ENCODE measurements around the gene FCER2. TPM values are rescaled to one million over a fixed set of nuclear protein-coding genes. Genes with fewer than 3 reads are reported as not detected.

Gene FCER2
- total RNA-seq, 1 donor from 2014 or later: not detected

DNA sequence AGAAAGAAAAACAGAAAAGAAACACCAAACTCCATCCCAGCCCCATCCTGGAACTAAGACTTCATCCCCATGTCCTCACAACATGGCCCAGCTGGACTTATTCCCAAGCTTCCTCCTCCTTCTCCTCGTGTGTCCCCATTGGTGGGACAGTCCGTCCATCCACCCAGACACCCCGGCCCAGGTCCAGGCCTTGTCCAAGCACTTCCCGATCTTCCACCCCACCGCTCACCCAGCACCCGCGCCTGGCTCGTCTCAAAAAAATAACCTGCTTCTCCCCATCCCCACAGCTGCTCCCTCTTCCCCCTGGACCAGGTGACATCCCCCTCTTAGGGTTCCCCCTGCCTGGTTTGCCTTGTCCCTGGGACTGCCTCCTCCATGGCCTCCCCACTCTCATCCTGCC lies 1.4 kb upstream of the FCER2 start:
- Histone ChIP-seq H3K4me3 (ENCODE audit: low read depth, low read length) (no peak overlapping the region), H3K36me3 (ENCODE audit: control insufficient read depth, insufficient read depth, low read length) (no peaks in the 10 kb centered on the region), H3K27me3 (ENCODE audit: control insufficient read depth, insufficient read depth, low read length) (peaks cover 7% of the 10 kb centered on the region)
- DNase-seq (ENCODE audit: low read depth): no peak
- TF ChIP-seq, protein P1, sequence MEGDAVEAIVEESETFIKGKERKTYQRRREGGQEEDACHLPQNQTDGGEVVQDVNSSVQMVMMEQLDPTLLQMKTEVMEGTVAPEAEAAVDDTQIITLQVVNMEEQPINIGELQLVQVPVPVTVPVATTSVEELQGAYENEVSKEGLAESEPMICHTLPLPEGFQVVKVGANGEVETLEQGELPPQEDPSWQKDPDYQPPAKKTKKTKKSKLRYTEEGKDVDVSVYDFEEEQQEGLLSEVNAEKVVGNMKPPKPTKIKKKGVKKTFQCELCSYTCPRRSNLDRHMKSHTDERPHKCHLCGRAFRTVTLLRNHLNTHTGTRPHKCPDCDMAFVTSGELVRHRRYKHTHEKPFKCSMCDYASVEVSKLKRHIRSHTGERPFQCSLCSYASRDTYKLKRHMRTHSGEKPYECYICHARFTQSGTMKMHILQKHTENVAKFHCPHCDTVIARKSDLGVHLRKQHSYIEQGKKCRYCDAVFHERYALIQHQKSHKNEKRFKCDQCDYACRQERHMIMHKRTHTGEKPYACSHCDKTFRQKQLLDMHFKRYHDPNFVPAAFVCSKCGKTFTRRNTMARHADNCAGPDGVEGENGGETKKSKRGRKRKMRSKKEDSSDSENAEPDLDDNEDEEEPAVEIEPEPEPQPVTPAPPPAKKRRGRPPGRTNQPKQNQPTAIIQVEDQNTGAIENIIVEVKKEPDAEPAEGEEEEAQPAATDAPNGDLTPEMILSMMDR (IDR thresholded peaks at IDR 0.05; ENCODE audit: insufficient read depth, low read length, poor library complexity, severe bottlenecking): no peak

DNA sequence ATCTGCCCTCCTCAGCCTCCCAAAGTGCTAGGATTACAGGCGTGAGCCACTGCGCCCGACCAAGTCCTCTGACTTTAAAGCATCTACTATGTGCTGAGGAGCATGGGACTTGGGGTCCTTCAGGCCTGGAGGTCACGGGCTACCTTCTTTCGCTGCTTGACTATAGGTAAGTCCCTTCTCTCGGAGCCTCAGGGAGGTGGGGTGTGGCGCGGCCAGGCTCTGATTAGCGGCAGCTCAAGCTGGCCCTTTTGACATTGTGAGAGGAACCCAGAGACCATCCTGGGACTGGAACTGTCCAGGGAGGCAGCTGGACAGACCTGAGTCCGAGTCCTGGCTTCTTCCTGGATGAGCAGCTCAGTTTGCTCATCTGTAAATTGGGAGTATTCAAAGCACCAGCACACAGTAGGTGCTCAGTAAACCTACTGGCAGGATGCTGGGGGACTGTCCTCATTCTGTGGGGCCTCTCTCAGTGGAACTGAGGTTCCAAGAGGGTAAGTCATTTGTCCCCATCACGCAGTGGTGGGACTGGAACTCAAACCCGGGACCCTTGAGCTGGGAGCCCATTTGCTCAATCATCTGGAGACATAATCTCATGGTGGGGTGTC lies 780 bp downstream of the FCER2 start:
- no peak for DNase-seq (ENCODE audit: low read depth)
- Histone ChIP-seq H3K36me3 (ENCODE audit: control insufficient read depth, insufficient read depth, low read length) (no peaks in the 10 kb centered on the region), H3K27me3 (ENCODE audit: control insufficient read depth, insufficient read depth, low read length) (peaks cover 10% of the 10 kb centered on the region), H3K4me3 (ENCODE audit: low read depth, low read length) (no peak overlapping the region)
- TF ChIP-seq, protein P1 (IDR thresholded peaks at IDR 0.05; ENCODE audit: insufficient read depth, low read length, poor library complexity, severe bottlenecking): no peak

DNA sequence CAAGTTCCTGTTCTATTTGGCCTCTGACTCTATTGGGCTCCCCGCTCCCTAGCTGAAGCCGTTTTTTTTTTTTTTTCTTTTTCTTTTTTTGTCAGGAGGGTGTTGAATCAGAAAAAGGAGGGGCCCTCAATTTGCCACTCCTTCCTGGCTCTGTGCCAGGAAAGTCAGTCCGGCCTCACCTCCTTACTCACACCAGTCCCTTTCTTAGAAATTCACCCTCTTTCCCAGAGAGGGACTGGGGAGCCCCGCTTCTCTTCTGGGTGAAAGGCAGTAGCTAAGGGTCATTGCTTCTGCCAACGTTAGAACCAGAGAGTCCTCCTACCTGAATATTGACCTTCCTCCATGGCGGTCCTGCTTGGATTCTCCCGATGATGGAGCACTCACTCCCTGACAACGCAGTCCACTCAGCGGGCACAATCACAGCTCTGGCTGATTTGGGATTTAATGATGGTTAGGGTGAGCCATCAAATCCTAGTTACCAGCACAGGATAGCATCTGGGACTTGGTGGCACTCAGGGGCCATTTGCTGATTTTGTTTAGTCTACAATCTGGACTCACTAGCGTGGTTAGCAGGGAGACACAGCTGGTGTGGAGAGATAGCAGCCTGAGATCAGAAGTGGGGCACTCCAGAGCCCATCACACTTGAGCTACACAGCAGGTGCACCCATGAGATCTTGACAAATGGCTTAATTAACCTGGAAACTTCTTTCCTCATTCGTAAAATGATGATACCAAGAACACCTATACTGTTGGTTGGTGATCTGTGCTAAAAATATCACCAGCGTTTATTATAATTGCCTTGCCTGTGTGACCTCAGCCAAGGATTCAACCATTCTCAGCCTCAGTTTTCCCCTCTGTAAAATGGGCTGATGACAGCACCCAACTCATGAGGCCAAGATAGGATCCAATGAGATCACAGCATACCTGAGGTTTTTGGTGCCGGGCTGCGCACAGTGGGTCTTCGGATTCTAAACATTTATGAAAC lies 2.2 kb downstream of the FCER2 start:
- no peak for DNase-seq (ENCODE audit: low read depth)
- Histone ChIP-seq H3K36me3 (ENCODE audit: control insufficient read depth, insufficient read depth, low read length) (no peaks in the 10 kb centered on the region), H3K4me3 (ENCODE audit: low read depth, low read length) (no peak overlapping the region), H3K27me3 (ENCODE audit: control insufficient read depth, insufficient read depth, low read length) (peaks cover 10% of the 10 kb centered on the region)
- TF ChIP-seq, protein P1 (IDR thresholded peaks at IDR 0.05; ENCODE audit: insufficient read depth, low read length, poor library complexity, severe bottlenecking): no peak

DNA sequence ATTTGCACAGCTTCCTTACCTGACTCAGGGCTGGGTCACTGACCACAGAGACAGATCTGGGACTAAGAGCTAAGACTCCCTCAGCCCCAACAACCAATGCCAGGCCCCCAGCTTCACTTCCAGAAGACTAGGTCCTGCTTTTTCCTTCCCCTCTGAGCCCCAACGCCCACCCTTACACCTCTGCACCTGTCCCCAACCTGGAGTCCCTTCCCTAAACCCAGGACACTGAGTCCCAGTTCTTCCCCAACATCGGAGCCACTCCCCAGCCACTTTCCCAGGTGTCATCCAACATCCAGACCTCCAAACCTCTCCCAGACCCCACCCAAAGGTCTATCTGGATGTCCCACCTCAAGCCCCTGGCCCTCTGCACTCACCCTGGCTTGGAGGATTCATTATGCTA lies 2.9 kb downstream of the FCER2 start:
- Histone ChIP-seq H3K27me3 (ENCODE audit: control insufficient read depth, insufficient read depth, low read length) (peaks cover 10% of the 10 kb centered on the region), H3K4me3 (ENCODE audit: low read depth, low read length) (no peak overlapping the region), H3K36me3 (ENCODE audit: control insufficient read depth, insufficient read depth, low read length) (no peaks in the 10 kb centered on the region)
- TF ChIP-seq, protein P1 (IDR thresholded peaks at IDR 0.05; ENCODE audit: insufficient read depth, low read length, poor library complexity, severe bottlenecking): no peak
- DNase-seq (ENCODE audit: low read depth): no peak

DNA sequence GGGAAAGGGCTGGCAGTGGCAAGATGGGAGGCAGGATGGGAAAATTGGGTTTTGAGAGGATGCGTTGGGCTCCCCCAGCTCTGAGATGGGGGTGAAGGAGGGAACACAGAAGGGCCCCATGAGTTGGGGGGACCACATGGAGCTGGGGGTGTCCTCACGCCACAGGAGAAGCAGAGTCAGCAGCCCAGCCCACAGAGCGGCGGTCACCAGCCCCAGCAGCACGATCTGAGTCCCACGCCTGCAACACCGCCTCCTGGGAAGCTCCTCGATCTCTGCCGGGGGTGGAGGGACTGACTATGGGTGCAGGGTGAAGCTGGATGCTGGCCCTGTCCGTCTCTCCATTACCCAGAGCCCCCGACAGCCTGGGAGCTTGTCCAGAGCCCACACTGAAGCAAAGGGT lies 3.3 kb downstream of the FCER2 start:
- Histone ChIP-seq H3K4me3 (ENCODE audit: low read depth, low read length) (no peak overlapping the region), H3K27me3 (ENCODE audit: control insufficient read depth, insufficient read depth, low read length) (peaks cover 10% of the 10 kb centered on the region), H3K36me3 (ENCODE audit: control insufficient read depth, insufficient read depth, low read length) (no peaks in the 10 kb centered on the region)
- no peak for DNase-seq (ENCODE audit: low read depth)
- TF ChIP-seq, protein P1 (IDR thresholded peaks at IDR 0.05; ENCODE audit: insufficient read depth, low read length, poor library complexity, severe bottlenecking): no peak

Measured in kidney epithelial cell (primary cell).